ENCODE results near the gene NFIX. TPM values are rescaled to one million over a fixed set of nuclear protein-coding genes. Genes with fewer than 3 reads are reported as not detected.
A peak's percentile ranks its signal among the peaks of the same experiment; 100 is the strongest.

NFIX gene
- total and polyA plus RNA-seq, 5 experiments from 2014 or later, result 0.68 to 8.6 (median 3.2) TPM; not detected in 1

DNA sequence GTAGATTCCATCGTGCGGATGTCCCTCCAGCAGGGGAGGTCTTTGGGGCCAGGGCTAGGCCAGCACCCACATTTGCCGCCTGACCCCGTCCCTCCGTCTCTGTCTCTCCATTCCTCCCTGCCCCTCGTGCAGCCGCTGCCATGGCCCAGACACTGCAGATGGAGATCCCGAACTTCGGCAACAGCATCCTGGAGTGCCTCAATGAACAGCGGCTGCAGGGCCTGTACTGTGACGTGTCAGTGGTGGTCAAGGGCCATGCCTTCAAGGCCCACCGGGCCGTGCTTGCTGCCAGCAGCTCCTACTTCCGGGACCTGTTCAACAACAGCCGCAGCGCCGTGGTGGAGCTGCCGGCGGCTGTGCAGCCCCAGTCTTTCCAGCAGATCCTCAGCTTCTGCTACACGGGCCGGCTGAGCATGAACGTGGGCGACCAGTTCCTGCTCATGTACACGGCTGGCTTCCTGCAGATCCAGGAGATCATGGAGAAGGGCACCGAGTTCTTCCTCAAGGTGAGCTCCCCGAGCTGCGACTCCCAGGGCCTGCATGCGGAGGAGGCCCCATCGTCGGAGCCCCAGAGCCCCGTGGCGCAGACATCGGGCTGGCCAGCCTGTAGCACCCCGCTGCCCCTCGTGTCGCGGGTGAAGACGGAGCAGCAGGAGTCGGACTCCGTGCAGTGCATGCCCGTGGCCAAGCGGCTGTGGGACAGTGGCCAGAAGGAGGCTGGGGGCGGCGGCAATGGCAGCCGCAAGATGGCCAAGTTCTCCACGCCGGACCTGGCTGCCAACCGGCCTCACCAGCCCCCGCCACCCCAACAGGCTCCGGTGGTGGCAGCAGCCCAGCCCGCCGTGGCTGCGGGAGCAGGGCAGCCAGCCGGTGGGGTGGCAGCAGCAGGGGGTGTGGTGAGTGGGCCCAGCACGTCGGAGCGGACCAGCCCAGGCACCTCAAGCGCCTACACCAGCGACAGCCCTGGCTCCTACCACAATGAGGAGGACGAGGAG is 140.1 kb downstream of the NFIX start:
- no peak for ATAC-seq
- no peak overlapping the region for H3K4me3 Mint-ChIP-seq
- H3K27ac Mint-ChIP-seq, result no peak overlapping the region
- H3K27me3 Mint-ChIP-seq, result no peaks in the 10 kb centered on the region
- POLR2A ChIA-PET, result interaction anchor here (1.3 kb wide), 1 partner anchor 11 kb away, joined by 5 read pairs; no protein-coding TSS in a partner anchor
- peaks cover 0 to 42% (median 0%) of the 10 kb centered on the region in 3 donors for H3K36me3 Mint-ChIP-seq
- peaks cover 12 to 27% (median 24%) of the 10 kb centered on the region in 4 donors for H3K4me1 Mint-ChIP-seq
- no peaks in the 10 kb centered on the region for H3K9me3 Mint-ChIP-seq
- no peak for DNase-seq

DNA sequence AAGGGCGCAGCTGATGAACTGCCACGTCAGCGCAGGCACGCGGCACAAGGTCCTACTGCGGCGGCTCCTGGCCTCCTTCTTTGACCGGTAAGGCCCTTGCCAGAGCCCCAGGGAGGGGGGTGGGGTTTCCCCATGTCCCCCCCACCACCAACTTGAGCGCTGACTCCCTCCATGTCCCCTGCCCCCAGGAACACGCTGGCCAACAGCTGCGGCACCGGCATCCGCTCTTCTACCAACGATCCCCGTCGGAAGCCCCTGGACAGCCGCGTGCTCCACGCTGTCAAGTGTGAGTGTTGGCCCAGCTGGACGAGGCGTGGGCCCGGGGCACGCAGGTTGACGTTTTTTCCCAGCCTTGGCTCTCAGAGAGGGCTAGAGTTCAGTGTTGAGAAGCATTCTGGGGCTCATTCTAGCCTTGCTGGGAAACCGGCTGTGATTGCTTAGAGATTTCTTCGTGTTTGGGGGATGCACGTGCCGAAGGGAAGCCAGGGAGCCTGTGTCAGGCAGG is 142.1 kb downstream of the NFIX start:
- Mint-ChIP-seq H3K36me3 (peaks cover 0 to 39% (median 0%) of the 10 kb centered on the region in 3 donors), H3K27ac (peak overlapping the region in 1 of 10 donors; percentile 27), H3K27me3 (no peaks in the 10 kb centered on the region), H3K9me3 (no peaks in the 10 kb centered on the region), H3K4me3 (no peak overlapping the region), H3K4me1 (peaks cover 11 to 17% (median 13%) of the 10 kb centered on the region in 4 donors)
- POLR2A ChIA-PET, result no interaction called here
- DNase-seq (no peak), ATAC-seq (no peak)

GRCh38 chr19:13138171-13138915 is 143.1 kb downstream of the NFIX start:
- H3K27ac Mint-ChIP-seq, result peak overlapping the region in 1 of 10 donors; percentile 69
- H3K36me3 Mint-ChIP-seq, result peaks cover 0 to 34% (median 0%) of the 10 kb centered on the region in 3 donors
- no peak for ATAC-seq
- H3K4me3 Mint-ChIP-seq, result no peak overlapping the region
- POLR2A ChIA-PET, result no interaction called here
- H3K27me3 Mint-ChIP-seq, result no peaks in the 10 kb centered on the region
- DNase-seq, result no peak
- no peaks in the 10 kb centered on the region for H3K9me3 Mint-ChIP-seq
- H3K4me1 Mint-ChIP-seq, result peaks cover 3 to 8% (median 5%) of the 10 kb centered on the region in 4 donors

DNA sequence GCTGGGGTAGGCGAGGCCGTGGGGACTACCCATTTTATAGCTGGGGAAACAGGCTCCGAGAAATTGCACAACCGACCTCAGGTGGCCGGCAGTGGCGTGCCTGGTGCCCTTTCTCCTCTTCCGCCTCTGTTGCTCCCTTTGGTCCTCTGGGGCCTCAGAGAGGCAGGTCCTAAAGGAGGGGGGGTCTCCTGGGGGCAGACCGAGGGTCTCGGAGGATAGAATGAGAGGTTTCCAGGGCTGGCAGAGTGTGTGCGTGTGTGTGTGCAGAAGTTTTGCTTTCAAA is 143.6 kb downstream of the NFIX start:
- peaks cover 0 to 38% (median under 1%) of the 10 kb centered on the region in 3 donors for H3K36me3 Mint-ChIP-seq

DNA sequence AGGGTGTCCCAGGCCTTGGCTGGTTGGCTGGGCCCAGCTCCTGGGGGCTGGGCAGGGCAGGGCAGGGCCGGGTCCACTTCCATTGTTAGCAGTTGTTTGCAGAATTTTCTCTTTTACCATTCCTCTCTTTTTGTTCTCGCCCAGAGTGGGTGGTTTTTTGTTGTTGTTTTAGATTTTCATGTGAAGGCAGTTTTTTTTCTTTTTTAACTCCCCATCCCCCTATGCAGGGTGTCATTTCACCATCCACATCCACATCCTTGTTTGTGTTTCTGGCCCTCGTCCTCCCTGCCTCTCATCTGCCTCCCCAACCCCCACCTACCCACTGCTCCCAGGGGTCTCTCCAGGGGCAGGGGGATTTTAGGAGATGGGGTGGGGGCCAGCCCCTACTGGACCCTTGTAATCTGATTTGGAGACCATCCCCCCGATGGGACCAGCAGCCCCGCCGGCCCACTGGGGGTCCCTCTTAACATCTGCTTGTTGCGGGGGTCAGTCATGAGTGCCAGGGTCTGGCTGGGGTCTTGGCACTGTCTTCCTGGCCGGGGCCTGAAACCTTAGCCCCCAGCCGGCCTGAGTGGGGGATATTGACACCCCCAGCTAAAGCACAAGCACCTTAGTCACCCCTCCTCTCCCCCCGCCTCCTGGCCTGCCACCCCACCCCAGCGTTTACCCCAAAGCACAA is 144.5 kb downstream of the NFIX start:
- ATAC-seq (no peak), DNase-seq (no peak)
- H3K4me1 Mint-ChIP-seq, result peaks cover 0 to 5% (median under 1%) of the 10 kb centered on the region in 4 donors
- no peak overlapping the region for H3K4me3 Mint-ChIP-seq
- H3K9me3 Mint-ChIP-seq, result no peaks in the 10 kb centered on the region
- POLR2A ChIA-PET, result no interaction called here
- no peaks in the 10 kb centered on the region for H3K27me3 Mint-ChIP-seq
- peaks cover 0 to 37% (median 2%) of the 10 kb centered on the region in 3 donors for H3K36me3 Mint-ChIP-seq
- peak overlapping the region in 1 of 10 donors; percentile 63 for H3K27ac Mint-ChIP-seq

More for the DNA sequence above, 143.6 kb downstream of the NFIX start:
- ATAC-seq (no peak), DNase-seq (no peak)
- H3K4me3 Mint-ChIP-seq, result no peak overlapping the region
- POLR2A ChIA-PET, result no interaction called here
- no peak overlapping the region for H3K27ac Mint-ChIP-seq
- no peaks in the 10 kb centered on the region for H3K9me3 Mint-ChIP-seq
- H3K4me1 Mint-ChIP-seq, result peaks cover 0 to 5% (median 2%) of the 10 kb centered on the region in 4 donors
- no peaks in the 10 kb centered on the region for H3K27me3 Mint-ChIP-seq

DNA sequence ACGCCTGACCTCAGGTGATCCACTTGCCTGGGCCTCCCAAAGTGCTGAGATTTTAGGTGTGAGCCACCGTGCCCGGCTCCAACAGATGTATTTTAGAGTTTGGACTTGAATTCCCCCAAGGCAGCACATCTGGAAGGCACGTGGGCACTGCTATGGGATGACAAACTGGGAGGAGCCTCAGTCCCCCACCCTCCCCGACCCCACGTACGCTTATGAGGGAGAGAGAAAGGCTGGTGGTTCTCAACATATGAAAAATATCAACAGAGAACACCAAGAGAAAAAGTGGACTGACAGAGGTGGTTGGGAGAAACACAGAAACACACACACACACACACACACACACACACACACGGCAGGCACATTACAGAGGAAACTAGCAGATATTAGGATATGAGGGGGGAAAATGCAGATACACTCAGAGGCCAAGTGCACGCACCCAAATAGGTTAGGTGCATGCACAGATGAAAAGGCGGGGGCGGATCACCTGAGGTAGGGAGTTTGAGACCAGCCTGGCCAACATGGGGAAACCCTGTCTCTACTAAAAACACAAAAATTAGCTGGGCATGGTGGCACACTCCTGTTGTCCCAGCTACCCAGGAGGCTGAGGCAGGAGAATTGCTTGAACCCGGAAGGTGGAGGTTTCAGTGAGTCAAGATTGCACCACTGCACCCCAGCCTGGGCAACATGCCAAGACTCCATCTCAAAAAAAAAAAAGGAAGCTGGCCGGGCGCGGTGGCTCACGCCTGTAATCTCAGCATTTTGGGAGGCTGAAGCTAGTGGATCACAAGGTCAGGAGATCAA is 151.7 kb downstream of the NFIX start:
- H3K4me1 Mint-ChIP-seq, result peaks cover 16 to 33% (median 24%) of the 10 kb centered on the region in 4 donors
- peak overlapping the region in 2 of 10 donors; percentile 43 to 45 for H3K4me3 Mint-ChIP-seq
- H3K27ac Mint-ChIP-seq, result peak overlapping the region in 2 of 10 donors; percentile 18 to 21
- no peak for DNase-seq
- peaks cover 0 to 10% (median 2%) of the 10 kb centered on the region in 3 donors for H3K36me3 Mint-ChIP-seq
- no peaks in the 10 kb centered on the region for H3K27me3 Mint-ChIP-seq
- peaks cover 0 to 2% (median 0%) of the 10 kb centered on the region in 9 donors for H3K9me3 Mint-ChIP-seq
- POLR2A ChIA-PET, result interaction anchor here (0.7 to 13.4 kb wide), 3 partner anchors 9 to 89 kb away, joined by 5 to 918 read pairs (median 8); no protein-coding TSS in a partner anchor
- ATAC-seq, result no peak

Other genes starting within 250 kb of the NFIX start
- not detected for gene BEST2, start 243.7 kb upstream of the NFIX start, total RNA-seq
- not detected for gene BEST2, start 243.7 kb upstream of the NFIX start, polyA plus RNA-seq
- 10 to 100 TPM; 25.2 to 27.0 TPM for gene HOOK2, start 219.9 kb upstream of the NFIX start, total RNA-seq
- 1 to 10 TPM; 3.0 to 4.3 (median 3.2) TPM for gene HOOK2, start 219.9 kb upstream of the NFIX start, polyA plus RNA-seq
- 100 to 1,000 TPM in 1 of 2 experiments, 10 to 100 TPM in 1; 99.1 to 103 TPM for gene JUNB, start 204.0 kb upstream of the NFIX start, total RNA-seq
- 1,000 to 10,000 TPM in 2 of 3 donors, 100 to 1,000 TPM in 1; 845 to 1,468 (median 1,203) TPM for gene JUNB, start 204.0 kb upstream of the NFIX start, polyA plus RNA-seq
- 100 to 1,000 TPM; 108 to 112 TPM for gene PRDX2, start 193.7 kb upstream of the NFIX start, total RNA-seq
- gene PRDX2, start 193.7 kb upstream of the NFIX start, polyA plus RNA-seq, result 100 to 1,000 TPM; 253 to 362 (median 333) TPM
- 1 to 10 TPM in 1 of 2 experiments, not detected in 1; 1.1 TPM for gene THSD8, start 193.4 kb upstream of the NFIX start, total RNA-seq
- 1 to 10 TPM in 2 of 3 donors, under 1 TPM in 1; 0.96 to 3.1 (median 1.0) TPM for gene THSD8, start 193.4 kb upstream of the NFIX start, polyA plus RNA-seq
- 10 to 100 TPM; 12.1 to 12.9 TPM for gene RNASEH2A, start 188.9 kb upstream of the NFIX start, total RNA-seq
- 10 to 100 TPM; 16.3 to 22.6 (median 21.9) TPM for gene RNASEH2A, start 188.9 kb upstream of the NFIX start, polyA plus RNA-seq
- gene RTBDN, start 160.9 kb upstream of the NFIX start, total RNA-seq, result not detected
- not detected for gene RTBDN, start 160.9 kb upstream of the NFIX start, polyA plus RNA-seq
- 1 to 10 TPM in 1 of 2 experiments, under 1 TPM in 1; 0.26 to 1.3 TPM for gene MAST1, start 157.0 kb upstream of the NFIX start, total RNA-seq
- gene MAST1, start 157.0 kb upstream of the NFIX start, polyA plus RNA-seq, result 1 to 10 TPM in 1 of 3 donors, under 1 TPM in 2; 0.22 to 4.4 (median 0.97) TPM
- gene DNASE2, start 114.0 kb upstream of the NFIX start, total RNA-seq, result 10 to 100 TPM; 26.2 to 27.3 TPM
- gene DNASE2, start 114.0 kb upstream of the NFIX start, polyA plus RNA-seq, result 10 to 100 TPM; 46.1 to 49.5 (median 46.2) TPM
- not detected for gene KLF1, start 108.3 kb upstream of the NFIX start, total RNA-seq
- gene KLF1, start 108.3 kb upstream of the NFIX start, polyA plus RNA-seq, result under 1 TPM in 1 of 3 donors, not detected in 2; 0.45 TPM
- gene GCDH, start 104.3 kb upstream of the NFIX start, total RNA-seq, result 10 to 100 TPM; 68.5 to 69.8 TPM
- 10 to 100 TPM; 18.0 to 20.7 (median 19.8) TPM for gene GCDH, start 104.3 kb upstream of the NFIX start, polyA plus RNA-seq
- 1 to 10 TPM in 1 of 2 experiments, not detected in 1; 1.8 TPM for gene SYCE2, start 76.2 kb upstream of the NFIX start, total RNA-seq
- gene SYCE2, start 76.2 kb upstream of the NFIX start, polyA plus RNA-seq, result not detected
- 10 to 100 TPM; 54.6 to 60.5 TPM for gene FARSA, start 61.8 kb upstream of the NFIX start, total RNA-seq
- gene FARSA, start 61.8 kb upstream of the NFIX start, polyA plus RNA-seq, result 10 to 100 TPM; 49.8 to 87.7 (median 63.6) TPM
- gene CALR, start 56.9 kb upstream of the NFIX start, total RNA-seq, result 100 to 1,000 TPM; 448 to 463 TPM
- gene CALR, start 56.9 kb upstream of the NFIX start, polyA plus RNA-seq, result 100 to 1,000 TPM; 135 to 190 (median 165) TPM
- gene RAD23A, start 49.6 kb upstream of the NFIX start, total RNA-seq, result 100 to 1,000 TPM; 117 to 125 TPM
- 100 to 1,000 TPM in 2 of 3 donors, 10 to 100 TPM in 1; 78.0 to 114 (median 102) TPM for gene RAD23A, start 49.6 kb upstream of the NFIX start, polyA plus RNA-seq
- 10 to 100 TPM; 17.3 to 17.8 TPM for gene GADD45GIP1, start 38.3 kb upstream of the NFIX start, total RNA-seq
- gene GADD45GIP1, start 38.3 kb upstream of the NFIX start, polyA plus RNA-seq, result 10 to 100 TPM; 59.4 to 65.1 (median 64.7) TPM
- gene DAND5, start 25.9 kb upstream of the NFIX start, total RNA-seq, result not detected
- gene DAND5, start 25.9 kb upstream of the NFIX start, polyA plus RNA-seq, result not detected
- 1 to 10 TPM; 6.6 to 7.9 TPM for gene LYL1, start 107.4 kb downstream of the NFIX start, total RNA-seq
- gene LYL1, start 107.4 kb downstream of the NFIX start, polyA plus RNA-seq, result 1 to 10 TPM in 2 of 3 donors, under 1 TPM in 1; 0.37 to 2.6 (median 1.3) TPM
- 100 to 1,000 TPM; 100 to 103 TPM for gene TRMT1, start 121.3 kb downstream of the NFIX start, total RNA-seq
- gene TRMT1, start 121.3 kb downstream of the NFIX start, polyA plus RNA-seq, result 10 to 100 TPM; 26.1 to 35.1 (median 27.2) TPM
- gene NACC1, start 122.8 kb downstream of the NFIX start, total RNA-seq, result 10 to 100 TPM; 24.5 to 25.7 TPM
- 1 to 10 TPM; 1.4 to 3.4 (median 1.9) TPM for gene NACC1, start 122.8 kb downstream of the NFIX start, polyA plus RNA-seq
- 10 to 100 TPM; 60.2 to 62.8 TPM for gene STX10, start 154.9 kb downstream of the NFIX start, total RNA-seq
- 10 to 100 TPM; 36.1 to 56.2 (median 50.2) TPM for gene STX10, start 154.9 kb downstream of the NFIX start, polyA plus RNA-seq
- gene IER2, start 154.9 kb downstream of the NFIX start, total RNA-seq, result 100 to 1,000 TPM; 105 to 112 TPM
- gene IER2, start 154.9 kb downstream of the NFIX start, polyA plus RNA-seq, result 100 to 1,000 TPM; 100 to 162 (median 107) TPM